Measurements from ENCODE around the gene LRCH2. TPM values are rescaled to one million over a fixed set of nuclear protein-coding genes. Genes with fewer than 3 reads are reported as not detected.

Gene LRCH2
- total and polyA plus RNA-seq, 2 donors from 2014 or later: 0.86 to 2.4 TPM

DNA sequence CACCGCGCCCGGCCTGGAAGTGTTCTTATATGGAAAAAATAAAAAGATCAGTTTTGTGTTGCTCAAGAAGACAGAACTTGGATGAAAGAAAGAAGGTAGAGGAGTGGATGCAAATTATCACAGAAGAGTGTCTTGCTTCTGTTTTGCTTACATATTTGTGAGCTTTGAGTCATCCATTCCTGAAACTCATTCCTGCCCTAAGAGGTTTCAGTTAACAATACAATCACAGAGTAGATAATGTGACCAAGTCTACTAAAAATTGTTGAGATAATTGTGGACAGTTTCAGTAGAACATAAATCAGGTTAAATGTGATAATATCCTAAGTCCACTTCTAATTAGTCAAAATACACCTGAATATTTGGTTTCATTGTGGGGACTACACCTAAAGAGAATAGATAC, 26.4 kb upstream of the LRCH2 start:
- H3K27ac ChIP-seq (ENCODE audit: low read depth in 2 of 2, low read length in 2 of 2): no peak overlapping the region
- no peaks in the 10 kb centered on the region for H3K9me3 ChIP-seq (ENCODE audit: control insufficient read depth in 2 of 3, insufficient read depth in 1 of 3, low read length in 3 of 3)
- intact Hi-C loops (cut with DNase I): no loop called here
- no peak overlapping the region for H3K9ac ChIP-seq (ENCODE audit: low read length in 3 of 3)
- no peak for FAIRE-seq
- no peak overlapping the region for H3K4me3 ChIP-seq (ENCODE audit: low read length in 3 of 3)
- no peak for DNase-seq
- peaks cover 8% of the 10 kb centered on the region for H3K27me3 ChIP-seq (ENCODE audit: control insufficient read depth, insufficient read depth, low read length)
- no peak for TF ChIP-seq CTCF (IDR thresholded peaks at IDR 0.05; ENCODE audit: borderline replicate concordance, extremely low read depth, insufficient read depth)
- H3K36me3 ChIP-seq (ENCODE audit: control insufficient read depth in 2 of 3, insufficient read depth in 3 of 3, low read length in 3 of 3): no peaks in the 10 kb centered on the region
- H3K4me1 ChIP-seq (ENCODE audit: control insufficient read depth in 2 of 3, insufficient read depth in 2 of 3, low read depth in 1 of 3, low read length in 3 of 3): no peaks in the 10 kb centered on the region

GRCh38 chrX:115259238-115259875, 25.5 kb upstream of the LRCH2 start:
- FAIRE-seq: no peak
- no peak overlapping the region for H3K9ac ChIP-seq (ENCODE audit: low read length in 3 of 3)
- DNase-seq: peak in 3 of 5 donors; percentile 13 to 54 (median 52)
- no peaks in the 10 kb centered on the region for H3K36me3 ChIP-seq (ENCODE audit: control insufficient read depth in 2 of 3, insufficient read depth in 3 of 3, low read length in 3 of 3)
- intact Hi-C loops (cut with DNase I): no loop called here
- H3K4me1 ChIP-seq (ENCODE audit: control insufficient read depth in 2 of 3, insufficient read depth in 2 of 3, low read depth in 1 of 3, low read length in 3 of 3): no peaks in the 10 kb centered on the region
- H3K4me3 ChIP-seq (ENCODE audit: low read length in 3 of 3): no peak overlapping the region
- H3K9me3 ChIP-seq (ENCODE audit: control insufficient read depth in 2 of 3, insufficient read depth in 1 of 3, low read length in 3 of 3): no peaks in the 10 kb centered on the region
- H3K27me3 ChIP-seq (ENCODE audit: control insufficient read depth, insufficient read depth, low read length): peaks cover 8% of the 10 kb centered on the region
- TF ChIP-seq CTCF (IDR thresholded peaks at IDR 0.05; ENCODE audit: borderline replicate concordance, extremely low read depth, insufficient read depth): no peak
- H3K27ac ChIP-seq (ENCODE audit: low read depth in 2 of 2, low read length in 2 of 2): no peak overlapping the region

- Histone ChIP-seq H3K9ac (ENCODE audit: low read length in 3 of 3) (no peak overlapping the region), H3K36me3 (ENCODE audit: control insufficient read depth in 2 of 3, insufficient read depth in 3 of 3, low read length in 3 of 3) (no peaks in the 10 kb centered on the region), H3K9me3 (ENCODE audit: control insufficient read depth in 2 of 3, insufficient read depth in 1 of 3, low read length in 3 of 3) (no peaks in the 10 kb centered on the region), H3K4me1 (ENCODE audit: control insufficient read depth in 2 of 3, insufficient read depth in 2 of 3, low read depth in 1 of 3, low read length in 3 of 3) (no peaks in the 10 kb centered on the region), H3K27ac (ENCODE audit: low read depth in 2 of 2, low read length in 2 of 2) (no peak overlapping the region), H3K27me3 (ENCODE audit: control insufficient read depth, insufficient read depth, low read length) (peaks cover 8% of the 10 kb centered on the region), H3K4me3 (ENCODE audit: low read length in 3 of 3) (no peak overlapping the region)
- FAIRE-seq (no peak), DNase-seq (peak in 1 of 5 donors; percentile 15)
- no peak for TF ChIP-seq CTCF (IDR thresholded peaks at IDR 0.05; ENCODE audit: borderline replicate concordance, extremely low read depth, insufficient read depth)
- intact Hi-C loops (cut with DNase I): no loop called here
Observed at GRCh38 chrX:115257711-115258110, 23.8 kb upstream of the LRCH2 start.

GRCh38 chrX:115255003-115255402, 21.1 kb upstream of the LRCH2 start:
- Histone ChIP-seq H3K36me3 (ENCODE audit: control insufficient read depth in 2 of 3, insufficient read depth in 3 of 3, low read length in 3 of 3) (no peaks in the 10 kb centered on the region), H3K4me1 (ENCODE audit: control insufficient read depth in 2 of 3, insufficient read depth in 2 of 3, low read depth in 1 of 3, low read length in 3 of 3) (no peaks in the 10 kb centered on the region), H3K9ac (ENCODE audit: low read length in 3 of 3) (no peak overlapping the region), H3K27ac (ENCODE audit: low read depth in 2 of 2, low read length in 2 of 2) (no peak overlapping the region), H3K9me3 (ENCODE audit: control insufficient read depth in 2 of 3, insufficient read depth in 1 of 3, low read length in 3 of 3) (no peaks in the 10 kb centered on the region), H3K27me3 (ENCODE audit: control insufficient read depth, insufficient read depth, low read length) (peaks cover 5% of the 10 kb centered on the region), H3K4me3 (ENCODE audit: low read length in 3 of 3) (no peak overlapping the region)
- DNase-seq (no peak), FAIRE-seq (no peak)
- no peak for TF ChIP-seq CTCF (IDR thresholded peaks at IDR 0.05; ENCODE audit: borderline replicate concordance, extremely low read depth, insufficient read depth)
- intact Hi-C loops (cut with DNase I): no loop called here
